Activated CD8-positive, alpha-beta memory T cell treated with anti-CD3 and anti-CD28 coated beads for 4 hours (primary cell): ENCODE data around the gene CCDC80.

Experiments
- DNase-seq, 2 donors: peaks; one replicate each; pipeline ENCODE4 v3.0.0-alpha.2; 2020; ENCODE audit warnings: low read depth in 2 of 2

The CCDC80 gene

DNA sequence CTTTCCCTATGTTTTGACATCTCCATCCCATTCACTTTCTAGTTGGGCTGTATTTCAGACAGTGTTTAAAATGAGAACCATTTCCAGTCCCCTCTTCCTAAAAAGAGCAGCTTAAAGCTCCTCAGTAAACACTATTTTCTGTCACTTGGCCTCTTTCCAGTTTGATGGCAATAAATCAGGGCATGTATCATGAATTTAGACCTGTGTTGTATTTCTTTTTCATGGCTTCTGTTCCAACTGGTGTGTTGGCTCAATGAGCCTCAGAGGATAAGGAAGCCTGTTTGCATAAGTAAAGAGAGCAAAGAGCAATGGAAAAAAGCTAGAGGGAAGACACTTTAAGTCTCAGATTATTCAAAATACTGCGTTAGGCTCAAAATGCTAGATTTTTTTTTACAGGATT lies 7.2 kb downstream of the CCDC80 start:
- DNase-seq, result no peak

- DNase-seq, result no peak
Measured at GRCh38 chr3:112633191-112633590, 7.8 kb downstream of the CCDC80 start.

- no peak for DNase-seq
Measured at GRCh38 chr3:112632596-112632995, 8.3 kb downstream of the CCDC80 start.

- DNase-seq, result no peak
Measured at GRCh38 chr3:112631257-112631656, 9.7 kb downstream of the CCDC80 start.

DNA sequence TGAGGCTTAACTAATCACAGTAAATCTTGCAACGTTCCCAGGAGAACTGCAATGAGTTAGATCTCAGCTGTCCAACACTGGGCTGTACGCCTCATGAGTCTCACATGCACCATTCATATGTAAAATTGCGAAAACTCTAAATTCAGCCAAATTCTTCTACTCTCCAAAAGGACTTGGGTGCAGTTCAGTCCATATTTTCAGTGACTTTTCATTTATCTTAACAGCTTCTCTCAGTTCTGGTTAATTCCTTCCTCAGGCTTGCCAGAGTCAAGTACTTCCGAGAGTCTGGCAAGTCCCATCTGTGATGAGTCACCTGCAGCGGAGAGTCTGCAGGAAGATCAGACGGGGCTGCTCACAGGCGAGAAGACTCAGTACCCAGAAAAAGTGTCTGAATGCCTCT lies 11.5 kb downstream of the CCDC80 start:
- DNase-seq, result no peak

DNA sequence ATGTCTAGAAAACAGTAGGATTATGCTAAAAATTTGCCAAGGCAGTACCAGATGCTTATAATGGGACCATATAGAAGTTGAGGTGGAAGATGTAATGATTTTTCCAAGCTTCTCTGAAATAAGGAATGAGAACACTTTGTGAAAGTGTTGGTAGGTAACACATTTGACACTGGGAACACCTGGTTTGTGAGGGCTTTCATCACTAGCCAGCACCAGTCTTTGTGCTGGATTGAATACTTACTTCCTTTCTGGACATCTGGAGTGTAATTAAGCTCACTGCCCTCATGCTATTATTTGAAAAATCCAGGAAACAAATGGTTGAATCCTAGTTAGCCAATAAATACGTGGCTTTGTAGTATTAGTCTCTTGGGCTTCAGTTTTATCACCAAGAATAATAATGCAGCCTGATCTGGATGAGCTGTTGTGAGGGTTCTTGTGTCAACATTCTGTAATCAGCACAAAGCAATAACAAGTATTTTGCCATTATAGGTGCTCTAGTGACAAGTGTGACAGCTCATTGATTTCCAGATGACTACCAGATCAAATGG lies 12.9 kb downstream of the CCDC80 start:
- no peak for DNase-seq

DNA sequence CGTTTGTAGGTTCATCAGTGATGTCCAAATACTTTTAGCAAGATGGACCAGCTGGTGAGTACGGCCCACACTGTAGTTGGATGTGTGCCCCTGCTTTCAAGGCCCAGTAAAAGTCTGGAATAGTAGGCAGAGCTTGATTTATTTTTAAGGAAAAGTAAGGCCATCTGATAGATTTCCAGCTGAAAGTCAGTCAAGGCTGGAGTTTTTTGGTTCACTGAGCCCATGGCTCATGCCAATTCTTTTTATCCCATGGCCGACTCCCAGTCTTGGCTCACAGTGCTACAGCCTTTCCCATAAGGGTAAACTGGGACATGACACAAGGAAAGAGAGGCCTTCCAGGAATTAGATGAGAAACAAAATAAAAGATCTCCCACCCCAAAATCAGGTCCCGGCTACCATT lies 13.5 kb downstream of the CCDC80 start:
- no peak for DNase-seq

GRCh38 chr3:112623717-112624116 lies 17.2 kb downstream of the CCDC80 start:
- DNase-seq, result no peak

GRCh38 chr3:112623213-112623612 lies 17.7 kb downstream of the CCDC80 start:
- no peak for DNase-seq

DNA sequence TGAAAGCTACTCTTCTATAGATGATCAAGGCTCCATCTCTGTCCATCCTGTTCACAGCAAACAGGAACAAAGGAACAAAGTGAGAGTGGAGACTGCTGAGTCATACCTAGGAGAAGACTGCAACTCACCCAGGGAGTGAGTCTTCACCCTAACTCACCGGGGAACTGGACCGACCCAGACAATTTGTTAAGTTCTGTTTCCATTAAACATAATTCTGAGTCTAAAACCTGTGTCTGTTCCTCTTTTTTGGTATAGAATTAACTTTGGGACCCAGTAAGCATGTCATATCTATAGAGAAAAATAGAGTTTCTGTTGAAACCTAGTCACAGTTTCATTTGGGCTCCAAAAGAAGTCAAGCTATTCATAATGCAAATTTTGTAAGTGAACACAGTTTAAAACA lies 21.6 kb downstream of the CCDC80 start:
- DNase-seq, result no peak

GRCh38 chr3:112617285-112617684 lies 23.7 kb downstream of the CCDC80 start:
- DNase-seq, result no peak

DNA sequence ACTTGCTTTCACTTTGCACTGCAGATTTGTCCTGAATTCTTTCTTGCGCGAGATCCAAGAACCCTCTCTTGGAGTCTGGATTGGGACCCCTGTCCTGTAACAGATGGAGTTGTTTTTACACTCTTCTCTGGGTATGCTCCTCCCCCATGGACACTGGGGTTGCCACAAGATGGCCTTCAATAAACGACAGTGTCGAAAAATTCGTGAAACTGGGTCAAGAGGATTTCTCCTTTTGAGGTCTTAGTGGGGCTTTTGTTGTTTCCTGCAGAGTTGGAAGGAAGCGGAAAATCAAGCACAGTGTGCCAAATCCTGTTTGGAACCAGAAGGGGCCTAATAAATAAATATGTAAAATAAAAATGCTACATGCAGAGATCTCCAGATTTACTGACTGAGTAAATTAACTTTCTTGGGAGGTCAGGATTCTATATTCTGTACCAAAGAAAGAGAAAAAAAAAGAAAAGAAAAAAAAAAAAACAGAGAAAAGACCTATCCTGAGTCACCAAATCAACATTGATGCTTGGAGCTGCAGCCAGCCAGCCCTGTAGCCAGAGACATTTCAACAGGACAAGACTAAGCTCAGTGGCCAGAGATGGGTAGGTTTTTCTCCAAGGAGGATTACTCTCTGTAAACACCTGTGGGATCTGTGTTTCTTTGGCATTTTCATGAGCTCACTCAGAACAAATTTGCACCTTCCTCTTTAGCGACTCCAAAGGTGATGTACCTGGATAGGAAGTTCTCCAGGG lies 24.8 kb downstream of the CCDC80 start:
- DNase-seq, result no peak

- DNase-seq, result no peak
Measured at GRCh38 chr3:112611752-112612515, 29.0 kb downstream of the CCDC80 start.

DNA sequence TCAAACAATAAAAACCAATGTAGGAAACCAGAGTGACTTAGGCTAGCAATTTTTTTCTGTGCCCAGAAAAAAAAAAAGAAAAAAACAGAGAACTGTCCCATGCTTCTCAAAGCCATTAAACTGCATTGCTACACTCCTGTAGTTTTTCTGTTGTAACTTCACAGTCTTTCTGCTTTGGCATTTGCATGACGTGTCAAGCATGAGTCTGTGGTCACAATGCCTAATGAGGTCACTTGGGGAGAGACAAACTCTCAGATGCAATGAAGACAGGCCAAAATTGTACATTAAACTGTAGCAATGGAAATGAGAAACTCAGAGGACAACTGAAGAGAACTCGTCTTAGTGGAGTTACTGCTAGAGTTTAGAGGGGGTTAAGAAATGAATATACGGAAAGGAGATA lies 30.8 kb downstream of the CCDC80 start:
- no peak for DNase-seq

DNA sequence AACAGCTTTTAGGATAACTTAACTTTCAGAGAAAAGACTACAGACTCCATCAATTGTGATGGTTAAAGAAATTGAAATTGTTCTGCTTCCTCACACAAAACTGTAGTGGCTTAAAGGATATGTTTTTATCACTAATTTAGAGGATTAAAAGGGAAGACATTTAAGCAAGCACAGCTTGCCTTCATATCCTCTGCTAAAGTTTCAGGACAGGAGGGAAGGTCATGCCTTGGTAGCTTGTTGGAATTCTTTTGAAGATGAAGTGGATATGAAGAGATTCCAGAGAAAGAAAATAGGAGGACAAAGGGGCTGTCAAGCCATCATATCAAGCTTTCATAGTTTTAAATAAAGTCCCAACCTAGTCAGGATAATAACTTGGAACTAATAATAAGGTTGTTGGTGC lies 33.1 kb downstream of the CCDC80 start:
- no peak for DNase-seq

DNA sequence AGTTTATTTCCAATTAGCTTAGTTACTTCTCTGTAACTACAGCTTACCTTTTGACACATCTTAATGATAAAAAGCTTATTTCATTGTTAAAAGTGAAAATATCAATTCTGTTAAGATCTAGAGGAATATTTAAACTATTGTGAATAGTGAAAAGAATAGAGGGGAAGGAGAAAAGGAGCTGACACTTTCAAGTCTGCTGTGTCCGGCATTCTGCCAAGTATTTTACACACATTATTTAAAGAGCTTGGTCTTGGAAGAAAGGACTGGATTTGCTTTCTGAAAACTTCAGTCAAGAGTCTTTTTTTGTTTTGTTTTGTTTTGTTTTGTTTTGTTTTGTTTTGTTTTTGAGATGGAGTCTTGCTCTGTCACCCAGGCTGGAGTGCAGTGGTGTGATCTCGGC lies 34.8 kb downstream of the CCDC80 start:
- no peak for DNase-seq

DNA sequence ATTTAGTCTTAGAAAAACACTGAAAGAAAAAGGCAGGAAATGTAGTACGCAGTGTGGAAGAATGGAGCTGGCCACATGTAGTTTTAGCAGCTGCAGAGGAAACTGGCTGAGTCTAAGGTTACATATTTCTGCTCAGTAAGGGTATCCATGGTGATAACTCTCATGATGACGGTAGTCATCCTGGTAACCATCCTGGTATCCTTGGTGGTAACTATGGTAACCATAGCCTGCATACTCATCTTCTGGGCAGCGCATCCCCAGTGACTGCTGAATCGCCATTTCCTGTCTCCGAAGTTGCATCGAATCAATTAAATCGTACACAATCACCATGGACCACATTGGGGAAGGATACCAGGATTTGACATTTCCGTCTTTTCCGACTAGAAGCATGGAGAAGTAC lies 35.7 kb downstream of the CCDC80 start:
- DNase-seq, result no peak

GRCh38 chr3:112604536-112604935 lies 36.4 kb downstream of the CCDC80 start:
- no peak for DNase-seq

DNA sequence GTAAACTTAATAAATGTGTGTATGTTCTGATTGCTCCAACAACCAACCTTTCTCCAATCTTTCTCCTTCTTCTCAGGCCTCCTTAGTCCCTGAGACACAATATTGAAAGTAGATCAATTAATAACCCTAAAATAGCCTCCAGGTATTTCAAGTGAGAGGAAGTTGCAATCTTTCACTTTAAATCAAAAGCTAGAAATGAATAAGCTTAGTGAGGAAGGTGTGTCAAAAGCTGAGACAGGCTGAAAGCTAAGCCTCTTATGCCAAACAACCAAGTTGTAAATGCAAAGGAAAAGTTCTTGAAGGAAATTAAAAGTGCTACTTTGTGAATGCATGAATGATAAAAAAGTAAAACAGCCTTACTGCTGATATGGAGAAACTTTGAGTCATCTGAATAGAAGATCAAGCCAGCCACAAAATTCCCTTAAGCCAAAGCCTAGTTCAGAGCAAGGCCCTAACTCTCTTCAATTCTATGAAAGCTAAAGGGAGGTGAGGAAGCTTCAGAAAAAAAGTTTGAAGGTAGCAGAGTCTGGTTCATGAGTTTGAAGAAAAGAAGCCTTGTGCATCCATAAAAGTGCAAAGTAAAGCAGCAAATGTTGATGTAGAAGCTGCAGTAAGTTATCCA lies 38.6 kb downstream of the CCDC80 start:
- DNase-seq, result no peak

DNA sequence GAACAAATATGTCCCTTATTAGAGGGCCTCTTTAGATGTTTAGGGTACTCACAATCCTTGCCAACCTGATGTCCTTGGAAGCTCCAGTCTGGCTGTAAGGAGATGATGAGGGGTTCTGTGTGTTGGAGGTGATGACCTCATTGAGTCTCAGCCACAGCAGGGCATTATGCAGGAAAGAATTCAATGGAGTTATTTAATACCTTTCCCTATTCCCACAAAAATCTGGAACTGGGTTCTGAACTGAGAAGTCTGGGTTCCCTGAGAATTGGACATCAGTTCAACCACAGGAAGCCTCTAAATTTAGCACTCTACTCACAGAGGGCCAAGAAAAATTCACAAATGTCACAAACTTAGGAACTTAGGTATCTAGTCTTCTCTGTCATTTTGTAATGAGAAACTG lies 42.2 kb downstream of the CCDC80 start:
- DNase-seq, result no peak

- DNase-seq, result no peak
Measured at GRCh38 chr3:112597945-112598344, 43.0 kb downstream of the CCDC80 start.

- no peak for DNase-seq
Measured at GRCh38 chr3:112594856-112595255, 46.1 kb downstream of the CCDC80 start.

GRCh38 chr3:112593258-112593657 lies 47.7 kb downstream of the CCDC80 start:
- no peak for DNase-seq
